ENCODE data around the gene PDX1.

PDX1 gene

GRCh38 chr13:27919934-27920676, at the start of gene PDX1:
PDX1 (plus strand) TSS chr13:27920000; CDS start chr13:27920139, 139 bp downstream.
- peak in 4 of 14 donors; percentile 1 to 7 (median 3) for DNase-seq

GRCh38 chr13:27878274-27878673, 41.5 kb upstream of the PDX1 start:
- no peak for DNase-seq

GRCh38 chr13:27889471-27889870, 30.3 kb upstream of the PDX1 start:
- DNase-seq, result no peak

- no peak for DNase-seq
Measured at GRCh38 chr13:27896726-27897125, 23.1 kb upstream of the PDX1 start.

GRCh38 chr13:27904719-27905118, 15.1 kb upstream of the PDX1 start:
- no peak for DNase-seq

GRCh38 chr13:27905650-27906049, 14.2 kb upstream of the PDX1 start:
- DNase-seq, result no peak

GRCh38 chr13:27907121-27907787, 12.5 kb upstream of the PDX1 start:
- DNase-seq, result no peak

- no peak for DNase-seq
Measured at GRCh38 chr13:27909378-27909777, 10.4 kb upstream of the PDX1 start.

- DNase-seq, result no peak
Measured at GRCh38 chr13:27911521-27911920, 8.3 kb upstream of the PDX1 start.

GRCh38 chr13:27913160-27913559, 6.6 kb upstream of the PDX1 start:
- DNase-seq, result no peak

GRCh38 chr13:27915301-27916207, 4.2 kb upstream of the PDX1 start:
- DNase-seq, result no peak

- no peak for DNase-seq
Measured at GRCh38 chr13:27917121-27917947, 2.5 kb upstream of the PDX1 start.

- DNase-seq, result no peak
Measured at GRCh38 chr13:27918041-27918917, 1.5 kb upstream of the PDX1 start.

- DNase-seq, result no peak
Measured at GRCh38 chr13:27918918-27919658, 712 bp upstream of the PDX1 start.

GRCh38 chr13:27919659-27919933, 204 bp upstream of the PDX1 start:
- DNase-seq, result no peak

GRCh38 chr13:27920677-27921420, 1.0 kb downstream of the PDX1 start:
- DNase-seq, result peak in 1 of 14 donors; percentile 2

- DNase-seq, result no peak
Measured at GRCh38 chr13:27921421-27921960, 1.7 kb downstream of the PDX1 start.

- DNase-seq, result no peak
Measured at GRCh38 chr13:27921961-27922882, 2.4 kb downstream of the PDX1 start.
